Cerebellar nuclear complex (tissue), 1 donor: ENCODE measurements around the gene DIPK1C.

Experiments
- DNase-seq, 2 experiments: peaks; one replicate each; lab custom pipeline; 2025; lab: John Stamatoyannopoulos, UW

The DIPK1C gene

GRCh38 chr18:74451148-74451547 is 6.0 kb downstream of the DIPK1C start:
- no peak for DNase-seq

DNA sequence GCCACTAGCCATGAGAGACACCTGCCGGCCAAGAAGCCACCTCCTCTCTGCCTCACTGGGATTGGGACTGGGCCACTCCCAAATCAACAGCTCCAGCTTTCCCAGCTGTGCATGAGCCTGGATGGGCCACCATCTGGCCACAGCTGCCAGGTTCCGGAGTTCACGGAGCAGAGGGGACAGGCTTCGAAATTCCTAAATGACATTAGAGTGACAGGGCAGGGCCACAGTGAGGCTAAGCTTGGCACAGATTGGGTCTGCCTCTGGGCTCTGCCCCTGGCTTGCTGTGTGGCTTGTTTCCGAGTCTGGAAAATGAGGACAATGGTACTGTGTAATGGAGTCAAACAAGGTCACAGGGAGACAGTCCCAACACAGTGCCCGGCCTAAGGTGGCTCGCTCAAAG is 6.5 kb downstream of the DIPK1C start:
- DNase-seq, result no peak

GRCh38 chr18:74447404-74448152 is 9.5 kb downstream of the DIPK1C start:
- DNase-seq, result no peak

DNA sequence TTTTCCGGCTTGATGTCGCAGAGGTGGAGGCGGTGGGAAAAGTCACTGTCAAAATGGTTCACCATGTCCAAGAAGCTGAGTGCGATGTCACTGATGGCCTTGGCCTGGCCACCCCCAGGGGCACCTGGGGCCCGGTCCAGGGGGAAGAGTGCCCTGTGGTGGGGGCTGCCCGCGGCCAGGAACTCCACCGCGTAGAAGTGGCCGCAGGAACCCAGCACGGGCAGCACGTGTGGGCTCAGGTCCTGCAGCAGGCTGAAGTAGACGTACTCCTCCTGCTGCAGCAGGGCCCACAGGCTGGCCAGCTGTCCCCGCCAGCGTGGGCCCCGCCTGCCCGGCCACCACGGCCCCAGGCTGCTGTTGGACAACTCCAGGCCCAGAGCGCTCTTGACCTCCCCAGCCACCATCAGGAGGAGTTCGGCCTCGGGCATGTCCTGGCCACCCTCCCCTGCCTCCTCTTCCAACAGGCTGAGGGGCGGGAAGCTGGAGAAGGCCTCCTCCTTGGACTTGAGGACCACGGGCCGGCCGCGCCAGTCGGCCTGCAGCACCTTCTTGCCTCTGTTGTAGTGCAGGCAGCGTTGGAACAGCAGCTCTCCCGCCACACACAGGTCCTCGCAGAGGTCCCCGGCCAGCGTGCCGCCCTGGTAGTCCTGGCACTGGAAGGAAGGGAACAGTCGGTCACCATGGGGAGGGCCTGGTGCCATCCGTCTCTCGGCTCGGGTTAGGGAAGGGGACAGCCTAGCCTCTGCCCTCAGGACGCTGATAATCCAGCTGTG is 10.3 kb downstream of the DIPK1C start:
- no peak for DNase-seq

GRCh38 chr18:74446178-74446577 is 10.9 kb downstream of the DIPK1C start:
- DNase-seq, result no peak

GRCh38 chr18:74445585-74445984 is 11.5 kb downstream of the DIPK1C start:
- no peak for DNase-seq

DNA sequence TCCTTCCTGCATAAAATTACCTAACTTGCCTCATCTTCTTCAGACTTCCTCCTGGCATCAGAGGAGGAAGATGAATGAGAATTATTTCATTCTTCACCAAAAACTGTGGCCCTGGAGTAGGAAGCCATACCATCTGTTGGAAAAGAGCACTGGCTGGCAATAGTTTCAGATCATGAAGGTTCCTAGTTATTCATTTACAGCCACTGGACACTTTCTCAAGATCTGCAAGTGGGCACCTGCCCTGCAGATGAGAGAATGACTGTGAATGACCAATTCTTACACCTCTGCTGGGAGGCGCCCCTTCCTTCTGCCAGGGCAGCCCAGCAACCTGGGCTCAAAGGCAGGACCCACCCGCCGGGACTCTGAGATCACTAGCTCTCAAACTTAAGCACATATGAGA is 13.0 kb downstream of the DIPK1C start:
- DNase-seq, result no peak

DNA sequence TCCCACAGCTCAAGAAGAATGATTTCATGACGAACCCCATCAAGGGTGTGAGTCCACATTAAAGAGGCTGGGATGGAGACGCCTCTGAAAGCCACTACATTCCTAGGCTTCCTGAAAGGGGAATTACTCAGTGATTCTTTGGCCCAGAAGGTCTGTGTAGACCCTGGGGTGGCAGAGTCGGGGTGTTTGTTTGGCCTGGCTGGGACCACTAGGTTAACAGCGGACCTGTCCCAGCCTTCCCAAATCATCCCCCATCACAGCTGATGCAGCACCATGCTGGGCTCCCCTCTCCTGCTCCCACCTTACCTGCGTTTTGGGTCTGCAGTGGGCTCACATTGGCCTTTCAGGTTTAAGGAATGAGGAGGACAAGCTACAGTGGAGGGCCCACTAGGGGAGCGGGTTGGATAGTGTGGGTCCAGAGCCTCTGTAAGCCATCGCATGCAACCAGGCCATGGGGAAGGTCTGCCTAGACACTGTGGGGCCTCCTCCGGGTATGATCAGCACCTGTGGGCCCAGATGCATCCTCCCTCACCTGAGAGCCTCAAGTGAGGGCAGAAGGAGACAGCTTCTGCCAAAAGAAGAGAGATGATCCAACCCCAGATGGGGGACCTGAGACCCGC is 16.2 kb downstream of the DIPK1C start:
- DNase-seq, result no peak

DNA sequence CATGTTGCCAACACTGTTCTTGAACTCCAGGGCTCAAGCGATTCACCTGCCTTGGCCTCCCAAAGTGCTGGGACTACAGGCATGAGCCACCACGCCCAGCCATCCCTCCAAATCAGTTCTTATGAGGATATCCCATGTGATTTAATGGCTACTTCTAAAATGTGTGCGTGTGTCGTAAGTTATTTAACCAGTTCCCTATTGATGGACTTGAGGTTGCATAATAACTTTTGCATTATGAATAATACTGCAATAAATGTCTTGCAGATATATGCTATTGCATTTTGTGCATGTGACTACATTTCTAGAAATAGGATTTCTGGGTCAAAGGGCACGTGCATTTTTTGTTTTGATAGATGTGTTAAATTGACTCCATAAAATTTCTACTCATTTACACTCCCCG is 19.0 kb downstream of the DIPK1C start:
- no peak for DNase-seq

DNA sequence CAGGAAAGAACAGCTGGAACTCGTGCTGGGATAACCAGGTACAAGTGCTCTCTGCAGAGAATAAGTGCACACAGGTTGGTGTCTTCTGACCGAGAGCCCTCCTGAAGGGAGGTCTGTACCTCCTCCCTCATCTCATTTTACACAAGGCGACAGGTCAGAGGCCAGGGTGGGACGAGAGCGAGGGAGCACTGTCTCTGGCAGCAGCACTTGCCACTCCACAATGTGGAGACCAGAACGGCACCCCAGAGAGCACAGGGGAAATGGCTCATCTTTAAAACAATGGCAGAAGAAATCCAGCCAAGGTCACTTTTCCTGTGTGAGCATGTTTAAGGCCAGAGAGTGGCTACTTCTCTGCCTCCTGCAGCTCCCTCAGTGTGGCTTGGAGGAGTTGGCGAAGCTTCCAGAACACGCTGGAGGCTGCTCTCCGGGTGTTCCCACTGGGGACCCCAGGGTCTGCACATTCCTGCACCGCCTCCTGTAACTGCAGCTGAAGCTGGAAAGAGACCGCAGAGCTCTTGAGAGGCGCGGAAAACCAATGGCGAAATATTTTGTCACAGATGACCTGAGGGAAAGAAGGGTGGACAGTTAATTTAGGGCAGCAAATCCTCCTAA is 20.8 kb downstream of the DIPK1C start:
- no peak for DNase-seq

DNA sequence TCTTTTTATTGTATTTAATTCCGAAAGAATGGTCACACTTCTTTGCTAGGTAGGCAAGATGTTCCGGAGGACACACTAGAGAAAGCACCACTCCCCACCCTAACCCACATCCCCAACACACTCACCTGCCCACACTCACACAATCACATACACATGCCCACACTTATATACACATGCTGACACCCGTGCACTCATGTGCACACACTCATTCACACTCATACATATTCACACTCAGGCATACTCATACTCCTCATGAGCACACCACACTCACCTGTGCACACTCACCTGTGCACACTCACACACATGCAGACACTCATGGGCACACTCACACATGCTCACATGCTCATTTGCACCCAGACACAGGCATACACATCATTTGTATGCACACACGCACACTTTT is 21.4 kb downstream of the DIPK1C start:
- DNase-seq, result no peak

DNA sequence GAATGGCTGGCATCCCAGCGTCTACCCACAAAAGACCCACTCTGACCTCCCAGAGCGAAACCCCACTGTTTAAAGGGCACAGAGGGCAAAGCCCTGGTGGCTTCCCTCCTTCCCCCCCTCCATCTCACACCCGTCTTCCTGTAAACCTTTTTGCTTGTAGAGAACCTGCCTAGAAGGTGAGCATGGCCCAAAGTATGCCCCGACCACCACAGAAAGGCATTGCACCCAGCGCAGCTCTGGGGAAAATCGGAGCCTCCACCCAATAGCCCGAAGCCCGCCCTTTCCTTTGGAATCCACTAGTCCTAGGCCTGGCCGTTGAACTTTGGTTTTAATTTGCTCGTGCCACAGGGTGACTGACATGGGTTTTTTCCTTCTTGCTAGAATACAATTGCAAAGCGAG is 22.6 kb downstream of the DIPK1C start:
- DNase-seq, result no peak

- DNase-seq, result no peak
These were observed 26.1 kb downstream of the DIPK1C start for GRCh38 chr18:74430806-74431571.

DNA sequence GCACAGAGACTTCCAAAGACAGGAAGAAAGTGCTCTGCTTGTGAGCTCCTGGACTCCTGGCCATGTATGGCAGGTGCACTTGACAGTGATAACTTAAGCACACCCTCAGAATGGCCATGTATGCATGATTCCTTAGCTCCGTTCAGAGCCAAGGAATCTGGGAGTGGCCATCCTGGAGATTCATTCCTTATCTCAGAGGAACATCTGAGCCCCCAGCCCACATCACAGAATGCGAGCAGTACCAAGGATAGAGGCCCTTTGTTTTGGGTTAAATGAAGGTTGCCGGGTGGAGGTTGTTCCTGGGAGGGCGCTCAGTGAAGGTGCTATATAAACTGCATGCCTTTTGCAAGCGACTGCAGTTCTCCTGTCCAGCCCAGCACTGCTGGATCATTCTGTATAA is 26.9 kb downstream of the DIPK1C start:
- DNase-seq, result no peak

GRCh38 chr18:74429096-74429495 is 28.0 kb downstream of the DIPK1C start:
- DNase-seq, result no peak

GRCh38 chr18:74427442-74428112 is 29.5 kb downstream of the DIPK1C start:
- DNase-seq, result no peak

DNA sequence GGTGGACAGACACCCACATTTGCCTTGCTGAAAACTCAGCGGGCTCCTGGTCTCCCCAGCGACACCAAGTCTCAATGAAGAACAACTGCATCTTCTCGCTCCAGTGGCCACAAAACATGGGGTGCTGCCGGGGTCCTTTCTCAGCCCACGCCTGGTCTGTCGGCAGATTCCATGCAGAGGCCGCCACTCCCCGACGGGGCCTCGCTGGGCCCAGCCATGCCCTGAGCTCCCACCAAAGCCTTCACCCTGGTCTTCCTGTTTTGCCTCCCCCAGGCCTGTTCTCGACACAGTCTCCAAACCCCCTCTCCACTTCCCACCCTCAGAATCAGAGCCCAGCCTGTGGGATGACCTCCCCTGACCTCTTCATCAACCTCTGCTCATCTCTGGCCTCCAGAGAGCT is 31.2 kb downstream of the DIPK1C start:
- DNase-seq, result no peak

DNA sequence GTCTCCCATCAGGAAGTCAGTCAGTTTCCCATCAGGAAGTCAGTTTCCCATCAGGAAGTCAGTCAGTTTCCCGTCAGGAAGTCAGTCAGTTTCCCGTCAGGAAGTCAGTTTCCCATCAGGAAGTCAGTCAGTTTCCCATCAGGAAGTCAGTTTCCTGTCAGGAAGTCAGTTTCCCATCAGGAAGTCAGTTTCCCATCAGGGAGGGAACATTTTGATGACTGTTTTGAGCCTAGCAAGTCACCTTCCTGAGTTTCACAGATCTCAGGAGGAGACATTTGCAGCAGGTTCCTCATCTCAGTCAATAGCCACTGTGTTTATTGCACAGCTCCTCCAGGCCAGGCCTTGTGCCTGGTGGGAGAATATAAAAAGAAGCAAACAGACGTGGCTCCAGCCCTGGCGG is 31.9 kb downstream of the DIPK1C start:
- DNase-seq, result no peak

DNA sequence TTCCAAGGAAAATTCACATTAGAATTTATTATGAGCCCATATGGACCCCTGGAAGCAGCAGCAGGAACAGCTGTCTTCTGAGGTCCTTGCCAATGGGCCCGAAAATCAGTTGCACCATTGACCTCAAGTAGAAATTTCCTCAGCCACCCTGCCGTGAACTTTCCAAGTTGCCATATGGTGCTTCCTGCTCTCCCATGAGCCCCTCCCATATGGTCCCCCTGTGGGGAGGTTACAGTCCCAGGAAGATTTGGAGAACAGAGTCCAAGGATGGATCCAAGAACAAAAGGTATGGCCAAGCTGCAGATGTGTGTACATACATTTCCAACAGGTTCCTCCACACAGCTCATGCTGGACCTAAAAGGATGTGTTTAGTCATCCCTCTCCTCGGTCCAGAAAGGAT is 34.6 kb downstream of the DIPK1C start:
- DNase-seq, result no peak

GRCh38 chr18:74420926-74421325 is 36.2 kb downstream of the DIPK1C start:
- no peak for DNase-seq

DNA sequence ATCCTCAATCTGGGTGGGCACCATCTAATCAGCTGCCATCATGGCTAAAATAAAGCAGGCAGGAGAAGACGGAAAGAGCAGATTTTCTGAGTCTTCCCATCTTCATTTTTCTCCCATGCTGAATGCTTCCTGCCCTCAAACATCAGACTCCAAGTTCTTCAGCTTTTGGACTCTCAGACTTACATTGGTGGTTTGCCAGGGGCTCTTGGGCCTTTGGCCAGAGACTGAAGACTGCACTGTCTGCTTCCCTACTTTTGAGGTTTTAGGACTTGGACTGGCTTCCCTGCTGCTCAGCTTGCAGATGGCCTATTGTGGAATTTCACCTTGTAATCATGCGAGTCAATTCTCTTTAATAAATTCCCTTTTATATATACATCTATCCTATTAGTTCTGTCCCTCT is 36.6 kb downstream of the DIPK1C start:
- no peak for DNase-seq
